NCI-H1092 treated with DMSO at 0.1 percent for 48 hours (cell line): ENCODE data around the gene BAHD1.

Experiments
- DNase-seq: peaks from one replicate; lab custom pipeline; 2025; lab: John Stamatoyannopoulos, UW

BAHD1 gene

GRCh38 chr15:40424483-40425115, 16.2 kb upstream of the BAHD1 start:
- no peak for DNase-seq

- DNase-seq, result no peak
Observed at GRCh38 chr15:40425681-40426080, 15.1 kb upstream of the BAHD1 start.

GRCh38 chr15:40427188-40427587, 13.6 kb upstream of the BAHD1 start:
- DNase-seq, result no peak

- no peak for DNase-seq
Observed at GRCh38 chr15:40428185-40428584, 12.6 kb upstream of the BAHD1 start.

GRCh38 chr15:40429068-40429710, 11.6 kb upstream of the BAHD1 start:
- no peak for DNase-seq

GRCh38 chr15:40430271-40430805, 10.4 kb upstream of the BAHD1 start:
- no peak for DNase-seq

GRCh38 chr15:40435023-40435709, 5.6 kb upstream of the BAHD1 start:
- no peak for DNase-seq

GRCh38 chr15:40435710-40436089, 5.1 kb upstream of the BAHD1 start:
- no peak for DNase-seq

- DNase-seq, result peak; percentile 5
Observed at GRCh38 chr15:40436116-40436891, 4.4 kb upstream of the BAHD1 start.

- DNase-seq, result no peak
Observed at GRCh38 chr15:40436892-40437751, 3.6 kb upstream of the BAHD1 start.

GRCh38 chr15:40437752-40438687, 2.7 kb upstream of the BAHD1 start:
- no peak for DNase-seq

- DNase-seq, result no peak
Observed at GRCh38 chr15:40438712-40439111, 2.0 kb upstream of the BAHD1 start.

- DNase-seq, result no peak
Observed at GRCh38 chr15:40439461-40439959, 1.2 kb upstream of the BAHD1 start.

GRCh38 chr15:40439960-40440742, 602 bp upstream of the BAHD1 start:
- peak; percentile 39 for DNase-seq

GRCh38 chr15:40441565-40442531, 1.1 kb downstream of the BAHD1 start:
- peak; percentile 14 for DNase-seq

- no peak for DNase-seq
Observed at GRCh38 chr15:40443255-40443654, 2.5 kb downstream of the BAHD1 start.

- no peak for DNase-seq
Observed at GRCh38 chr15:40443846-40444245, 3.1 kb downstream of the BAHD1 start.

GRCh38 chr15:40444736-40445135, 4.0 kb downstream of the BAHD1 start:
- no peak for DNase-seq
